ENCODE results near the gene BHMT2. TPM values are rescaled to one million over a fixed set of nuclear protein-coding genes. Genes with fewer than 3 reads are reported as not detected.

BHMT2 gene
- total and polyA plus RNA-seq, 4 donors: 2.8 to 29.6 (median 6.2) TPM

DNA sequence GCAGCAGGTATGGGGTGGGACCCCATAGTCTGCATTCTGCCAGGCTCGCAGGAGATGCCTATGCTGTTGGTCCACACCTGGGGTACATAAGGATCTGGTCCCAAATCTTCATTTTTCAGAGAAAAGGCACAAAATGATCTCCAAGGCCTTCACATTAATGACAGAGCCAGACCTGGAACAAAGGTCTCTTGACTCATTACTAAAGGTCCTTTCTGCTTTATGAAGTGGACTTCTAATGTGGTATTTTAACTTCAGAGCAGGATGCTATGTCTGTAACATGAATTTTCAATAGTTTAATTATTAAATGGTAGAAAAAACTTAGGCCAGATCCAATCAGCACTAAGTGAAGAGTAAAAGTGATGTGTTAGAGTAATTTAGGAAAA lies 38.1 kb upstream of the BHMT2 start:
- Histone ChIP-seq H3K4me1 (ENCODE audit: control insufficient read depth, insufficient read depth, low read length) (no peaks in the 10 kb centered on the region), H3K4me3 (ENCODE audit: low read depth, low read length) (no peak overlapping the region), H3K9me3 (ENCODE audit: control insufficient read depth, insufficient read depth, low read length) (no peaks in the 10 kb centered on the region), H3K27ac (ENCODE audit: low read depth, low read length) (no peak overlapping the region), H3K27me3 (ENCODE audit: control insufficient read depth, insufficient read depth, low read length) (no peaks in the 10 kb centered on the region), H3K36me3 (ENCODE audit: control insufficient read depth, insufficient read depth, low read length) (no peaks in the 10 kb centered on the region)
- 100% methylated on average over 1 of the region's 1 CpG for WGBS (ENCODE audit: insufficient coverage)
- no peak for DNase-seq (ENCODE audit: low read depth in 4 of 6, low spot score in 6 of 6)

DNA sequence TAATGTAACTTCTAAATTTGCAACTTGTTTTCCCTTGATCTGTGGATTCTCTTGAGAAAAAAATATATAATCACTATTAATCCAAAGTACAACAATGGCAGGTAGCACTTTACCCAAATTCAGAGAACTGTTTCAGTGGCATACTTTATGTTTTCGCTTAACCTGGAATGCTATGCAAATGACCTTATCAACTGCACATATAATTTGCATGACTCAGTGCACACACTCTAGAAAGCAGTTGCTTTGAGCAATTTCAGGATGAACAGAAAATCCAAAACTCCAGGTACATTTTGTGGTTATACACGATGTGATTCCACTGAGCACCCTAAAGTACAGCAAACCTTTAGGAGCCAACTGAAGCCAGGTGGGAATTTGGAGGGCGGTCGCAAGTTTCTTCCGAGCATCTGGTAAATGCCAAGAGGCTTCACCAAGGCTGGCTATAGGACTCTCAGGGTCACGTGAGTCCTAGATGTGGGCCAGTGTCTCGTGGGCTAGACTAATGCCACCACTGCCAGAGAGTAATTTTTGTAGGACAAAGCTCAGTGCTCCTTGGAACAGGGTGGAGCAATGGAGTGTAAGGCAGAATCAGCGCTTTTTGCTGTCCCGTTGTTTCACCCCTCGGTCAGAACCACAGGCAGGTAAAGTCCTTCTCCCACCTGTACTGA lies 37.4 kb upstream of the BHMT2 start:
- no peak overlapping the region for H3K4me3 ChIP-seq (ENCODE audit: low read depth, low read length)
- no peak overlapping the region for H3K27ac ChIP-seq (ENCODE audit: low read depth, low read length)
- H3K9me3 ChIP-seq (ENCODE audit: control insufficient read depth, insufficient read depth, low read length): no peaks in the 10 kb centered on the region
- WGBS (ENCODE audit: insufficient coverage): 94% methylated on average over 10 of the region's 10 CpGs
- DNase-seq (ENCODE audit: low read depth in 4 of 6, low spot score in 6 of 6): no peak
- H3K36me3 ChIP-seq (ENCODE audit: control insufficient read depth, insufficient read depth, low read length): no peaks in the 10 kb centered on the region
- H3K27me3 ChIP-seq (ENCODE audit: control insufficient read depth, insufficient read depth, low read length): no peaks in the 10 kb centered on the region
- H3K4me1 ChIP-seq (ENCODE audit: control insufficient read depth, insufficient read depth, low read length): no peaks in the 10 kb centered on the region

- no peak for DNase-seq (ENCODE audit: low read depth in 4 of 6, low spot score in 6 of 6)
- no peak overlapping the region for H3K27ac ChIP-seq (ENCODE audit: low read depth, low read length)
- no peak overlapping the region for H3K4me3 ChIP-seq (ENCODE audit: low read depth, low read length)
- H3K9me3 ChIP-seq (ENCODE audit: control insufficient read depth, insufficient read depth, low read length): no peaks in the 10 kb centered on the region
- no peaks in the 10 kb centered on the region for H3K4me1 ChIP-seq (ENCODE audit: control insufficient read depth, insufficient read depth, low read length)
- H3K36me3 ChIP-seq (ENCODE audit: control insufficient read depth, insufficient read depth, low read length): no peaks in the 10 kb centered on the region
- WGBS (ENCODE audit: insufficient coverage): no CpG with 5 or more reads among the region's 5 CpGs
- H3K27me3 ChIP-seq (ENCODE audit: control insufficient read depth, insufficient read depth, low read length): no peaks in the 10 kb centered on the region
Measured at GRCh38 chr5:79032782-79033181, 36.8 kb upstream of the BHMT2 start.

DNA sequence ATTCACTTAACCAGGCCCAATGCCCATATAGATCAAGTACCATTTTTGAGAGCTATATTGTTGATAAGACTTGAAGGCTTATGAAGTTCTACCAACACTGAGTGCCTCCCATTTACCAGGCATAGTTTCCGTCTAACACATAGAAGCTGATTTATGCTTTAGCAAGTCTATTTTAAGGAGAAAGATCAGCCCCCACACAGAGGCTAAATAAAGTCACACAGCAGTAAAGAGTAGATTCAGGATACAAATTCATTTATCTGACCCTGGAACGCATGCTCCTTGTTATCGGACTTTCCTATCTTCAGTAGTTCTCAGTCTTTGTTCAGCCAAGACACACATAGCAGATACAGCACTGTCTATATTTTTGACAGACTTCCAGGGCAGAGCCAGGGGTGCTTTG lies 34.3 kb upstream of the BHMT2 start:
- no peaks in the 10 kb centered on the region for H3K9me3 ChIP-seq (ENCODE audit: control insufficient read depth, insufficient read depth, low read length)
- no peak overlapping the region for H3K4me3 ChIP-seq (ENCODE audit: low read depth, low read length)
- no peak overlapping the region for H3K27ac ChIP-seq (ENCODE audit: low read depth, low read length)
- no peaks in the 10 kb centered on the region for H3K36me3 ChIP-seq (ENCODE audit: control insufficient read depth, insufficient read depth, low read length)
- WGBS (ENCODE audit: insufficient coverage): 95% methylated on average over 2 of the region's 3 CpGs
- no peaks in the 10 kb centered on the region for H3K4me1 ChIP-seq (ENCODE audit: control insufficient read depth, insufficient read depth, low read length)
- no peak for DNase-seq (ENCODE audit: low read depth in 4 of 6, low spot score in 6 of 6)
- no peaks in the 10 kb centered on the region for H3K27me3 ChIP-seq (ENCODE audit: control insufficient read depth, insufficient read depth, low read length)

DNA sequence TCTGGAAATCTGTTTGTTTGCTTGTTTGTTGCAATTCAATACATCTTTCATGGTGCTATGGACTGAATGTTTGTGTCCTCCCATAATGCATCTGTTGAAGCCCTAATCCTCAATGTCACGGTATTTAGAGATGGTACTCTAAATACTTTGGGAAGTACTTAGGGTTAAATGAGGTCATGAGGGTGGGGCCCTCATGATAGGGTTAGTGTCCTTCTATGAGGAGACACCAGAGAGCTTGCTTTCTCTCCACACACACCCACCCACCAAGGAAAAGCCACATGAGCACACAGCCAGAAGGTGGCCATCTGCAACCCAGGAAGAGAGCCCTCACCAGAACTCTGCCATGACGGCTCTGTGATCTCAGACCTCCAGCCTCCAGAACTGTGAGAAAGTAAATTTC lies 32.8 kb upstream of the BHMT2 start:
- H3K27me3 ChIP-seq (ENCODE audit: control insufficient read depth, insufficient read depth, low read length): no peaks in the 10 kb centered on the region
- no peaks in the 10 kb centered on the region for H3K36me3 ChIP-seq (ENCODE audit: control insufficient read depth, insufficient read depth, low read length)
- no peaks in the 10 kb centered on the region for H3K9me3 ChIP-seq (ENCODE audit: control insufficient read depth, insufficient read depth, low read length)
- DNase-seq (ENCODE audit: low read depth in 4 of 6, low spot score in 6 of 6): no peak
- H3K27ac ChIP-seq (ENCODE audit: low read depth, low read length): no peak overlapping the region
- H3K4me3 ChIP-seq (ENCODE audit: low read depth, low read length): no peak overlapping the region
- no CpG with 5 or more reads among the region's 2 CpGs for WGBS (ENCODE audit: insufficient coverage)
- no peaks in the 10 kb centered on the region for H3K4me1 ChIP-seq (ENCODE audit: control insufficient read depth, insufficient read depth, low read length)

DNA sequence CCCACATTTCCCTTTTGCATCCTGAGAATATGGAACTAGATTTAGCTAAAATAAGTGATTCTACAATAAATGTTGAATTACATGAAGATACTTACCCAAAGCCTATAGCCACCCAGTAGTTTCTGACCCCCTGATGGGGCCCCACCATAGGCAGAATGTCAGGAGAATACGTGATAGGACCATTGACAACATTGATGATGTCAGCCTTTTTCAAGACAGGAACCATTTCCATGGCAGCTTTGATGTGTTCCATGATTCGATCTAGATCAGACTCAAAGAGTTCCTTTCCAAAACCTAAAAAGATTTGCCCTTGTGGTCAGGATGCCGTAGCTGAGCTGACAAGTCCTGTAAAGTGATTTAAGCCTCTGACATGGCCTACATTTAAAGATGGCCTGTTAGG lies 27.4 kb upstream of the BHMT2 start:
- Histone ChIP-seq H3K27me3 (ENCODE audit: control insufficient read depth, insufficient read depth, low read length) (no peaks in the 10 kb centered on the region), H3K36me3 (ENCODE audit: control insufficient read depth, insufficient read depth, low read length) (no peaks in the 10 kb centered on the region), H3K27ac (ENCODE audit: low read depth, low read length) (no peak overlapping the region), H3K9me3 (ENCODE audit: control insufficient read depth, insufficient read depth, low read length) (no peaks in the 10 kb centered on the region), H3K4me3 (ENCODE audit: low read depth, low read length) (no peak overlapping the region), H3K4me1 (ENCODE audit: control insufficient read depth, insufficient read depth, low read length) (no peaks in the 10 kb centered on the region)
- 83% methylated on average over 2 of the region's 3 CpGs for WGBS (ENCODE audit: insufficient coverage)
- no peak for DNase-seq (ENCODE audit: low read depth in 4 of 6, low spot score in 6 of 6)

- WGBS (ENCODE audit: insufficient coverage): 80% methylated on average over 2 of the region's 3 CpGs
- no peak for DNase-seq (ENCODE audit: low read depth in 4 of 6, low spot score in 6 of 6)
- H3K27me3 ChIP-seq (ENCODE audit: control insufficient read depth, insufficient read depth, low read length): no peaks in the 10 kb centered on the region
- H3K4me1 ChIP-seq (ENCODE audit: control insufficient read depth, insufficient read depth, low read length): no peaks in the 10 kb centered on the region
- no peak overlapping the region for H3K4me3 ChIP-seq (ENCODE audit: low read depth, low read length)
- H3K36me3 ChIP-seq (ENCODE audit: control insufficient read depth, insufficient read depth, low read length): no peaks in the 10 kb centered on the region
- H3K9me3 ChIP-seq (ENCODE audit: control insufficient read depth, insufficient read depth, low read length): no peaks in the 10 kb centered on the region
- H3K27ac ChIP-seq (ENCODE audit: low read depth, low read length): no peak overlapping the region
Measured at GRCh38 chr5:79047199-79047598, 22.4 kb upstream of the BHMT2 start.

GRCh38 chr5:79048437-79048836 lies 21.1 kb upstream of the BHMT2 start:
- H3K27ac ChIP-seq (ENCODE audit: low read depth, low read length): no peak overlapping the region
- no peaks in the 10 kb centered on the region for H3K4me1 ChIP-seq (ENCODE audit: control insufficient read depth, insufficient read depth, low read length)
- no peaks in the 10 kb centered on the region for H3K9me3 ChIP-seq (ENCODE audit: control insufficient read depth, insufficient read depth, low read length)
- no peaks in the 10 kb centered on the region for H3K36me3 ChIP-seq (ENCODE audit: control insufficient read depth, insufficient read depth, low read length)
- H3K27me3 ChIP-seq (ENCODE audit: control insufficient read depth, insufficient read depth, low read length): no peaks in the 10 kb centered on the region
- DNase-seq (ENCODE audit: low read depth in 4 of 6, low spot score in 6 of 6): no peak
- H3K4me3 ChIP-seq (ENCODE audit: low read depth, low read length): no peak overlapping the region

- no peaks in the 10 kb centered on the region for H3K4me1 ChIP-seq (ENCODE audit: control insufficient read depth, insufficient read depth, low read length)
- no peaks in the 10 kb centered on the region for H3K36me3 ChIP-seq (ENCODE audit: control insufficient read depth, insufficient read depth, low read length)
- no CpG with 5 or more reads among the region's 3 CpGs for WGBS (ENCODE audit: insufficient coverage)
- DNase-seq (ENCODE audit: low read depth in 4 of 6, low spot score in 6 of 6): no peak
- no peaks in the 10 kb centered on the region for H3K9me3 ChIP-seq (ENCODE audit: control insufficient read depth, insufficient read depth, low read length)
- no peak overlapping the region for H3K27ac ChIP-seq (ENCODE audit: low read depth, low read length)
- no peak overlapping the region for H3K4me3 ChIP-seq (ENCODE audit: low read depth, low read length)
- H3K27me3 ChIP-seq (ENCODE audit: control insufficient read depth, insufficient read depth, low read length): no peaks in the 10 kb centered on the region
Measured at GRCh38 chr5:79050498-79050897, 19.1 kb upstream of the BHMT2 start.

DNA sequence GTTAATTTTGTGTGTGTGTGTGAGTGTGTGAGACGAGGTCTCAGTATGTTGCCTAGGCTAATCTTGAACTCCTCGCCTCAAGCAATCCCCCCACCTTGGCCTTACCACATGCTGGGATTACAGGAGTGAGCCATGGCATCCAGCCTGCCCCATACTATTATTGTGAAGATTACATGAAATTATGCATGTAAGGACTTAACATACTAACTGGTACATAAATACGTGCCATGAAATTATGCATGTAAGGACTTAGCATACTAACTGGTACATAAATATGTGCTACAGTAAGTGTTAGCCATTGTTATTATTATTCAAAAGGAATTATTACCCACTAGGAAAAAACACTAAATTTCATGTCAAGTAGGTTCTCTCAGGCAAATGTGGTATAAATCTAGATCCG lies 16.2 kb upstream of the BHMT2 start:
- Histone ChIP-seq H3K27ac (ENCODE audit: low read depth, low read length) (no peak overlapping the region), H3K9me3 (ENCODE audit: control insufficient read depth, insufficient read depth, low read length) (no peaks in the 10 kb centered on the region), H3K4me3 (ENCODE audit: low read depth, low read length) (no peak overlapping the region), H3K27me3 (ENCODE audit: control insufficient read depth, insufficient read depth, low read length) (no peaks in the 10 kb centered on the region), H3K36me3 (ENCODE audit: control insufficient read depth, insufficient read depth, low read length) (no peaks in the 10 kb centered on the region), H3K4me1 (ENCODE audit: control insufficient read depth, insufficient read depth, low read length) (no peaks in the 10 kb centered on the region)
- DNase-seq (ENCODE audit: low read depth in 4 of 6, low spot score in 6 of 6): no peak
- WGBS (ENCODE audit: insufficient coverage): no CpG with 5 or more reads among the region's 4 CpGs
